Measurements from ENCODE around the gene TMEM17. TPM values are rescaled to one million over a fixed set of nuclear protein-coding genes. Genes with fewer than 3 reads are reported as not detected.
"Not testable (repeated sequence)": the region's sequence is repeated elsewhere in the genome, so short reads cannot be mapped to it uniquely, and the experiment has no call there.

The TMEM17 gene
- total RNA-seq, 2 experiments from 2014 or later: 0.18 to 0.25 TPM

DNA sequence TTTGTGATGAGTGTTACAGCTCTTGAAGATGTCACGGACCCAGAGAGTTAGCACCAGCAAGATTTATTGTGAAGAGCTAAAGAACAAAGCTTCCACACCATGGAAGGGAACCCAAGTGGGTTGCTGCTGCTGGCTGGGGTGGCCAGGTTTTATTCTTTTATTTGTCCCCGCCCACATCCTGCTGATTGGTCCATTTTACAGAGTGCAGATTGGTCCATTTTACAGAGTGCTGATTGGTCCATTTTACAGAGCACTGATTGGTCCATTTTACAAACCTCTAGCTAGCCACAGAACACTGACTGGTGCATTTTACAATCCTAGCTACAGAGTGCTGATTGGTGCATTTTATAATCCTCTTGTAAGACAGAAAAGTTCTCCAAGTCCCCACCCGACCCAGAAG, 29.5 kb upstream of the TMEM17 start:
- intact Hi-C loops (cut with DNase I, micrococcal nuclease); POLR2A ChIA-PET; H3K27ac Mint-ChIP-seq; H3K4me3 Mint-ChIP-seq; H3K9me3 Mint-ChIP-seq (ENCODE audit: low read depth); DNase-seq; H3K36me3 Mint-ChIP-seq (ENCODE audit: low read depth); ATAC-seq; H3K4me1 Mint-ChIP-seq: not testable (repeated sequence)
- H3K27me3 Mint-ChIP-seq: peaks cover 13% of the 10 kb centered on the region
- CTCF ChIA-PET: interaction anchor here (1.1 kb wide), 1 partner anchor 48 kb away, joined by 3 read pairs; no protein-coding TSS in a partner anchor

DNA sequence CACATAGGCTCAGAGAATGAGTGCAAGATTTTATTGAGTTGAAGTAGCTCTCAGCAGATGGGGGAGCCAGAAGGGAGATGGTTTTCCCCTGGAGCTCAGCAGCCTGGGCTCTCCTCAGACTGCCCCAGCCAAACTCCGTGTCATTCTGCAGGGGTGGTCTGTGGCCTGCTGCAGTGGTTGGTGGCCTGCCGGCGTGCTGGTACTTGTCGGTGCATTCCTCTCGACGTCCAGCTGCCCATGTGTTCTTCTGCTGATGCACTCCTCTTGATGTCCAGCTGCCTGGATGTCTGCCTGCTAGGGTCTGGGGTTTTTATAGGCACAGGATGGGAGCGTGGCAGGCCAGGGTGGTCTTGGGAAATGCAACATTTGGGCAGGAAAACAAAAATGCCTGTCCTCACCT, 25.6 kb upstream of the TMEM17 start:
- no peaks in the 10 kb centered on the region for H3K4me1 Mint-ChIP-seq
- POLR2A ChIA-PET: no interaction called here
- no peak overlapping the region for H3K4me3 Mint-ChIP-seq
- CTCF ChIA-PET: no interaction called here
- peaks cover 2% of the 10 kb centered on the region for H3K9me3 Mint-ChIP-seq (ENCODE audit: low read depth)
- DNase-seq (no peak), ATAC-seq (no peak)
- intact Hi-C loops (cut with DNase I, micrococcal nuclease): no loop called here
- peaks cover 8% of the 10 kb centered on the region for H3K27me3 Mint-ChIP-seq
- no peaks in the 10 kb centered on the region for H3K36me3 Mint-ChIP-seq (ENCODE audit: low read depth)
- no peak overlapping the region for H3K27ac Mint-ChIP-seq

DNA sequence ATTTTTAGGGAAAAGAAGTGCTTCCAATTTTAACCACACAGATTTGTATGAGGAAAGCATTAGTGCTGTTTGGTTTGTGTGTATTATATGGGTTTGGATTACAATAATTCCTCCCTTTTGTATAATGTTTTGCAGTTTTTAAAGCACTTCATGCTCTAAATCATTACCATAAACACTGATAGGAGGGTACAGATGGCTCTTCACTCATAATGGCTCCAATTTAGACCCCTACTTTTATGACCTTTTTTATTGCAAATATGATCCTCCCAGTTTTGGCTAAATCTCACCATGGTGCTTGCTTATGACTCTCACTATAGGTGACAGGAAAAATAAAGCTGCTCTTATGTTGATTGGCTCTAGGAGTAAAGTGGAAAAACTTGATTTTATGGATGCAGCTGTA, 23.8 kb upstream of the TMEM17 start:
- no peak overlapping the region for H3K4me3 Mint-ChIP-seq
- CTCF ChIA-PET: interaction anchor here (0.6 kb wide), 1 partner anchor 49 kb away, joined by 3 read pairs; no protein-coding TSS in a partner anchor

DNA sequence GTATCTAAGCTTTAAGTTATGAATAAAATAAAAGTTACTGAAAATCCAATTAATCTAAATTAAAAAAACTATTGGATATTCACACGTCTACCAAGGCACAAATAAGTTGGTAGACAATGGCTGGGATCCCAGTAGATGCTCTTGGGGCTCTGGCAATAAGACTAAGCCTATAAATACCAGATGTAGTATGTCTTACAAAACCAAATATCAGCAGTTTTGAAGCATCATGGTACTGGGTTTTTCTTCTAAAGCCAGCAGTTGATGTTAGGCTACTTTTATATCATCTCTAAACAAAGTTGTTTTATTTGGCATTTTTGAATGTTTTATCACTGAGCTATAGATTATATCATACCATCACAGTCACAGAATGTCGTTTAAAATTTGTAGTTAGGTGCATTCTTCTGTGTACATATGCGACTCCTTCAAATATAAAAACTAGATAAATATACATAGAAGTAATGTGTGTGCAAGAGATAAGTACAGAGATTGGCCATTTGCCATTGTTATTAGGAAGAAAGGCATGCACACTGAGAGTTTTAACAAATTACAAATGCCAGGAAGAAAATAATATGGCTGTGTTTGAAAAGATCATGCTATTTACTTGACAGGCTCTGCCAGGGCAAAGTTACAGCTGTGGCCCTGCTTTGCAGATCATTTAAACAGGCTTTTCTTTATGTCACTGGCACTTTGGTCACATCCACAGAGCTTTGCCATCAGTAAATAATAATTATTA, 21.6 kb upstream of the TMEM17 start:
- ChIA-PET CTCF (interaction anchor here (0.7 kb wide), 1 partner anchor 89 kb away, joined by 3 read pairs; no protein-coding TSS in a partner anchor), POLR2A (no interaction called here)
- Mint-ChIP-seq H3K27ac (no peak overlapping the region), H3K27me3 (peaks cover 9% of the 10 kb centered on the region), H3K4me3 (no peak overlapping the region), H3K36me3 (ENCODE audit: low read depth) (no peaks in the 10 kb centered on the region), H3K4me1 (no peaks in the 10 kb centered on the region), H3K9me3 (ENCODE audit: low read depth) (peaks cover 1% of the 10 kb centered on the region)
- intact Hi-C loops (cut with DNase I, micrococcal nuclease): no loop called here
- DNase-seq (no peak), ATAC-seq (no peak)

More for the DNA sequence above, 23.8 kb upstream of the TMEM17 start:
- peaks cover 5% of the 10 kb centered on the region for H3K27me3 Mint-ChIP-seq
- POLR2A ChIA-PET: no interaction called here
- intact Hi-C loops (cut with DNase I, micrococcal nuclease): no loop called here
- no peaks in the 10 kb centered on the region for H3K36me3 Mint-ChIP-seq (ENCODE audit: low read depth)
- H3K27ac Mint-ChIP-seq: no peak overlapping the region
- no peak for DNase-seq
- H3K4me1 Mint-ChIP-seq: no peaks in the 10 kb centered on the region
- H3K9me3 Mint-ChIP-seq (ENCODE audit: low read depth): no peaks in the 10 kb centered on the region
- no peak for ATAC-seq

DNA sequence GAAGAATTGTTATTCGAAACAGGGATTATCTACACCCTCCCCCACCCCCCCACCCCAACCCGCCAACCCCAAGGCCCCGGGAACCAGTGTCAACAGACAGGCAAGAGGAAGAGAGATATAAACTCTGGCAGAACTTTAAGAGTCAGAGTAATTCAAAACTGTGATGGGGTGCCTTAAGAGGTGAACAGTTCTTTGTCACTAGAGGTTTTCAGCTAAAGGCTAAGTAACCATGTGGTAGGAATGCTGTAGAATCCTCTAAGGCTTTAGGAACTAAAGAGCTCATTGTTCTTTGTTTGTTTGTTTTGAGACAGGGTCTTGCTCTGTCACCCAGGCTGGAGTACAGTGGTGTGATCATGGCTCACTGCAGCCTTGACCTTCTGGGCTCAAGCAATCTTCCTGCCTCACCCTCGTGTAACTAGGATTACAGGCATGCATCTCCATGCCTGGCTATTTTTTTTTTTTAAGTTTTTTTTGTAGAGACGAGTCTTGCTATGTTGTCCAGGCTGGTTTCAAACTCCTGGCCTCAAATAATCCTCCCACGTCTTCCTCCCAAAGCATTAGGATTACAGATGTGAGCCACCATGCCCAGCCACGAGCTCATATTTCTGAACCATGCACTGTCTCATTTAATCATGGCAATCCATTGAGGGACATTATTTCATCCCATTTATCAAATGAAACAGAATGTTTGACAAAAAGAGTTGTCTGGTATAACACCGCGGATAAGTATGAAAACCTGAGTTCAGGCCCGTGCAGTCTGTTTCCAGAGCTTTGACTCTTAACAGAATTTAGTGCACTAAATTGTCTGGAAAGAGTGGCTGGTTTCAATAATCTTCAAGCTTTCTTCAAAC, 20.8 kb upstream of the TMEM17 start:
- ATAC-seq (no peak), DNase-seq (no peak)
- ChIA-PET POLR2A (no interaction called here), CTCF (interaction anchor here (0.6 kb wide), 1 partner anchor 22 kb away, joined by 3 read pairs; no protein-coding TSS in a partner anchor)
- H3K27me3 Mint-ChIP-seq: peaks cover 6% of the 10 kb centered on the region
- peaks cover 1% of the 10 kb centered on the region for H3K9me3 Mint-ChIP-seq (ENCODE audit: low read depth)
- H3K36me3 Mint-ChIP-seq (ENCODE audit: low read depth): no peaks in the 10 kb centered on the region
- H3K4me1 Mint-ChIP-seq: no peaks in the 10 kb centered on the region
- H3K27ac Mint-ChIP-seq: no peak overlapping the region
- no peak overlapping the region for H3K4me3 Mint-ChIP-seq
- intact Hi-C loops (cut with DNase I, micrococcal nuclease): no loop called here

DNA sequence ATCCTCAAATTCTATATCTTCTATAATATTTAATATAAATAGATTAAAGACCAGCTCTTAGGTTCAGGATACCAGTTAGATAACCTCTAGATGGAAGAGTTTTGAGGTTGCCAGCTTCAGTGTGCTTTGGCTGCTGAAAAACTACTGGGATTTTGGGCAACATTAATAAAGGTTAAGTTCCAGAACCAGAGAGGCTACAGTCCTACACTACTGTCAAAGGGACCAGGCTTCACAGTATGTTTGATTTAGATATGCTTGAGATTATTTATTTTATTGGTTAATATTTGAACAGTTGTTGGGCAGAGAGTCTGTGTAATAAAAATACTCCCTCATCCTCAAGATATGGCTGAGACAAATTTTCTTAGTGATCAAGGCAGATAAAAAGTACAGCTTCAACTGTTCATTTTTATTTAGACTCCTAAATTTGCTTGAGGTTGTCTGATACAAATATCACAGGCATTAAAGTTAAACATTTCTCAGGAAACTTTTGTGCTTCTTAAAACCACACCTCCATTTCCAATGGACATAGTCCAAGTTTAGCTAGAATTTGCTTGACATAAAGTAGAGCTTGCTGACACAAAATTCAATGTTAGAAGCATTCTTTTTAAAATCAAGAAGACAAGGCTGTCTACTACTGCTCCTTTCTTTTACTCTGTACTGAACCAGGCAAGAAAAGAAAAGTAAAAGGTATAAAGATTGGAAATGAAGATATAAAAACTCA, 19.7 kb upstream of the TMEM17 start:
- DNase-seq (no peak), ATAC-seq (no peak)
- H3K4me3 Mint-ChIP-seq: no peak overlapping the region
- peaks cover 1% of the 10 kb centered on the region for H3K9me3 Mint-ChIP-seq (ENCODE audit: low read depth)
- ChIA-PET POLR2A (no interaction called here), CTCF (no interaction called here)
- H3K4me1 Mint-ChIP-seq: no peaks in the 10 kb centered on the region
- intact Hi-C loops (cut with DNase I, micrococcal nuclease): no loop called here
- H3K36me3 Mint-ChIP-seq (ENCODE audit: low read depth): no peaks in the 10 kb centered on the region
- H3K27me3 Mint-ChIP-seq: peaks cover 6% of the 10 kb centered on the region
- no peak overlapping the region for H3K27ac Mint-ChIP-seq

DNA sequence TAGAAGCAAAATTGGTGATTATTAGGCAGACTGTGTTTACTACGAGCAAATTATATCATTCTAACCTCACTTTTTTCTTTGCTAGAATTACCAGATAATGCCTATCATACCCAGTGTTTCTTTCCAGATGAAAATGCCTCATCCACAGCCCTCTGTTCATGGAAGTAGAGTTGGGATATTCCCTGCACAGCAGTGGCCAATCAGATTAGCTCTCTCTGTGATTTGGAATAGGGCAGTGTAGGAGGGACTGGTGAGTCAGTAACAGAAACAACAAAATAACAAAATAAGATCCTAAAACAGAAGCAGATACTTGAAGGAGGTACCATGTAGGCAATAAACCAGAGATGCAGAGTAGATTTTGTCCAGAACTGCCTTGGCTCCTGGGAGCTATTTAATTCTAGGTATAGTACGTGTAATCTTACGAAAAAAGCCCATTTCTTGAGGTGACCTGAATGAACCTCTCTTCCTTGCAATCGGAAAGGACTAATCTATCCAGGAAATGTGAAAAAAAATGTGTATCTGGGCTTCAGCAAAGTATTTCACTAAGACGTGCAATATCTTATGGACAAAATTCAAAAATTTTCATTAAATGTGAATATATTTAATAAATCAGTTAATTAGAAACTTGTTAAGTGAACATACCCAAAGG, 18.4 kb upstream of the TMEM17 start:
- Mint-ChIP-seq H3K36me3 (ENCODE audit: low read depth) (no peaks in the 10 kb centered on the region), H3K27ac (no peak overlapping the region), H3K4me1 (no peaks in the 10 kb centered on the region), H3K27me3 (peaks cover 6% of the 10 kb centered on the region), H3K9me3 (ENCODE audit: low read depth) (peaks cover 1% of the 10 kb centered on the region), H3K4me3 (no peak overlapping the region)
- intact Hi-C loops (cut with DNase I, micrococcal nuclease): no loop called here
- ATAC-seq: no peak
- DNase-seq: no peak
- ChIA-PET POLR2A (no interaction called here), CTCF (interaction anchor here (0.7 kb wide), 1 partner anchor 12 kb away, joined by 3 read pairs; no protein-coding TSS in a partner anchor)

DNA sequence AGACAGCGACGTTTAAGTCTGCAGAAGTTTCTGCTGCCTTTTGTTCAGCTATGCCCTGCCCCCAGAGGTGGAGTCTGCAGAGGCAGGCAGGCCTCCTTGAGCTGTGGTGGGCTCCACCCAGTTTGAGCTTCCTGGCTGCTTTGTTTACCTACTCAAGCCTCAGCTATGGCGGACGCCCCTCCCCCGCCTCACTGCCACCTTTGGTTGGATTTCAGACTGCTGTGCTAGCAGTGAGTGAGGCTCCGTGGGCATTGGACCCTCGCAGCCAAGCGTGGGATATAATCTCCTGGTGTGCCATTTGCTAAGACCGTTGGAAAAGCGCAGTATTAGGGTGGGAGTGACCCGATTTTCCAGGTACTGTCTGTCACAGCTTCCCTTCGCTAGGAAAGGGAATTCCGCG, 15.1 kb upstream of the TMEM17 start:
- CTCF ChIA-PET; H3K27ac Mint-ChIP-seq; ATAC-seq; H3K4me1 Mint-ChIP-seq; intact Hi-C loops (cut with DNase I, micrococcal nuclease); H3K9me3 Mint-ChIP-seq (ENCODE audit: low read depth); H3K36me3 Mint-ChIP-seq (ENCODE audit: low read depth); DNase-seq; H3K4me3 Mint-ChIP-seq; POLR2A ChIA-PET; H3K27me3 Mint-ChIP-seq: not testable (repeated sequence)

DNA sequence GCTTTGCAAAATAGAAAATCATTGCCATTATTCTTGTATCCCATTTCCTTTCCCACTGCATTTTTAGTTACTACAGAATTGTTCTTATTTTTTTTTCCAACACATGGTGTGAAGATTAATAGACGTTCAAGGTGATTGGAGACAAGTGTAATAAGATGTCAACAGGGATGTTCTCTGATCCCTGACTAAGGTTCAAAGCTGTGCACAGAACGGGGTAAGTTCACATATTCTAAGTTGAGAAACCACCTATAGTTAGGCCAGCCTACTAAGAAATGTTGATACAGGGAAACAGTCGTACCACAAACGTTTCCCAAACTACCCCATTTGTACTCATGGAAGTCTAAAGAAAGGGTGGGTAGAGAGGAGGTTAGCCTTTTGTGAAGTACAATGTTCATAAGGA, 6.4 kb upstream of the TMEM17 start:
- Mint-ChIP-seq H3K4me3 (no peak overlapping the region), H3K27me3 (peaks cover 12% of the 10 kb centered on the region)

DNA sequence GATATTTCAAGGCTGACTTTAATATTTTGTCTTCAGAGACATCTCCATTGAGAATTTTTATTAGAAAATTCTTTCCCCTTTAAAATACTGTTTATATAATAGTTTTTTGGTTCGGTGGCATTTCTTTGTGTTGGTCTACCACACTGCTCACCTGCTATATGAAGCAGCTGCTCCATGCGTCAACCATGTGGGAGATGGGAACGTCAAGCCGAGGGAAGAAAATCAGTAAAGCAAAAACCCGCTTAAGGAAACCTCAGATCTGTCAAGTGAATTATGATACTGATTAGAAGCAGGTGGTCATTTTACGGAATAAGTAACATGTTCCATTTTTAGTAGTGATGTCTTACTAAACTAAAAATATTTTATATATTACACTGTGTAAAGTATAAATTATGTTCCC, 5.6 kb upstream of the TMEM17 start:
- H3K4me1 Mint-ChIP-seq: no peaks in the 10 kb centered on the region
- ChIA-PET POLR2A (no interaction called here), CTCF (interaction anchor here (0.8 kb wide), 1 partner anchor 13 kb away, joined by 3 read pairs; no protein-coding TSS in a partner anchor)
- intact Hi-C loops (cut with DNase I, micrococcal nuclease): no loop called here
- H3K36me3 Mint-ChIP-seq (ENCODE audit: low read depth): no peaks in the 10 kb centered on the region
- no peak for ATAC-seq
- no peak for DNase-seq
- H3K27me3 Mint-ChIP-seq: peaks cover 12% of the 10 kb centered on the region
- H3K9me3 Mint-ChIP-seq (ENCODE audit: low read depth): no peaks in the 10 kb centered on the region
- H3K4me3 Mint-ChIP-seq: no peak overlapping the region
- no peak overlapping the region for H3K27ac Mint-ChIP-seq

More for the DNA sequence above, 6.4 kb upstream of the TMEM17 start:
- ChIA-PET CTCF (interaction anchor here (0.8 to 0.9 kb wide), 2 partner anchors 12 to 27 kb away, joined by 3 read pairs; no protein-coding TSS in a partner anchor), POLR2A (no interaction called here)
- Mint-ChIP-seq H3K4me1 (no peaks in the 10 kb centered on the region), H3K36me3 (ENCODE audit: low read depth) (no peaks in the 10 kb centered on the region), H3K27ac (no peak overlapping the region), H3K9me3 (ENCODE audit: low read depth) (peaks cover 3% of the 10 kb centered on the region)
- ATAC-seq: no peak
- DNase-seq: no peak
- intact Hi-C loops (cut with DNase I, micrococcal nuclease): no loop called here

DNA sequence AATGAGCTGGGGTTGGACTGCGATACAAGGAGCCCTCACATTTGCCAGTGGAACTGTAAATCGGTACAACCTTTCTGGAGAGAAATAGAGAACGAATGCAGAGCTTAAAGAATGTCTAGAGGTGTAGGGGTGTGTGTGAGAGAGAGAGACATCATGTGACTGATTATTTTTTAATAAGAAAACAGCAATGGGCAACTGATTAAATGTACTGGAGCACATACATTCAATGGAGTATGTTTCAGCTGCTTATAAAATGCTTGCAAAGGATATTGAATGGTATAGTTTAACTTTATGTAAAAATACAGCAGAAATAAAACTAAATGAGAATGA, 391 bp upstream of the TMEM17 start:
- POLR2A ChIA-PET: interaction anchor here (0.6 kb wide), 1 partner anchor 12 kb away, joined by 4 read pairs; no protein-coding TSS in a partner anchor
- CTCF ChIA-PET: interaction anchor here (0.5 to 2.0 kb wide), 5 partner anchors 11 to 1006 kb away, joined by 3 to 5 read pairs (median 3); partner anchors contain the start of gene EHBP1
- Mint-ChIP-seq H3K27me3 (peaks cover 19% of the 10 kb centered on the region), H3K4me3 (peak overlapping the region; percentile 70), H3K4me1 (peaks cover 8% of the 10 kb centered on the region), H3K27ac (peak overlapping the region; percentile 1), H3K36me3 (ENCODE audit: low read depth) (no peaks in the 10 kb centered on the region), H3K9me3 (ENCODE audit: low read depth) (no peaks in the 10 kb centered on the region)
- intact Hi-C loops (cut with DNase I, micrococcal nuclease): no loop called here
- DNase-seq: no peak
- peak; percentile 30 for ATAC-seq

Data from activated CD4-positive, alpha-beta T cell treated with anti-CD3 and anti-CD28 coated beads for 36 hours (primary cell).